Measurements from ENCODE around the gene VAX1.

- TF ChIP-seq, protein P1, sequence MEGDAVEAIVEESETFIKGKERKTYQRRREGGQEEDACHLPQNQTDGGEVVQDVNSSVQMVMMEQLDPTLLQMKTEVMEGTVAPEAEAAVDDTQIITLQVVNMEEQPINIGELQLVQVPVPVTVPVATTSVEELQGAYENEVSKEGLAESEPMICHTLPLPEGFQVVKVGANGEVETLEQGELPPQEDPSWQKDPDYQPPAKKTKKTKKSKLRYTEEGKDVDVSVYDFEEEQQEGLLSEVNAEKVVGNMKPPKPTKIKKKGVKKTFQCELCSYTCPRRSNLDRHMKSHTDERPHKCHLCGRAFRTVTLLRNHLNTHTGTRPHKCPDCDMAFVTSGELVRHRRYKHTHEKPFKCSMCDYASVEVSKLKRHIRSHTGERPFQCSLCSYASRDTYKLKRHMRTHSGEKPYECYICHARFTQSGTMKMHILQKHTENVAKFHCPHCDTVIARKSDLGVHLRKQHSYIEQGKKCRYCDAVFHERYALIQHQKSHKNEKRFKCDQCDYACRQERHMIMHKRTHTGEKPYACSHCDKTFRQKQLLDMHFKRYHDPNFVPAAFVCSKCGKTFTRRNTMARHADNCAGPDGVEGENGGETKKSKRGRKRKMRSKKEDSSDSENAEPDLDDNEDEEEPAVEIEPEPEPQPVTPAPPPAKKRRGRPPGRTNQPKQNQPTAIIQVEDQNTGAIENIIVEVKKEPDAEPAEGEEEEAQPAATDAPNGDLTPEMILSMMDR (IDR thresholded peaks at IDR 0.05 in 8 of 11, conservative IDR thresholded peaks at IDR 0.05 in 3 of 11): no peak
- TF ChIP-seq POLR2A (IDR thresholded peaks at IDR 0.05) (no peak), POLR2AphosphoS5 (IDR thresholded peaks at IDR 0.05) (no peak)
These were observed 10.2 kb upstream of the VAX1 start for GRCh38 chr10:117148284-117148683.
